T-cell (primary cell): ENCODE results near the gene C10orf90. TPM values are rescaled to one million over a fixed set of nuclear protein-coding genes. Genes with fewer than 3 reads are reported as not detected.

Source experiments
- ATAC-seq, 4 experiments: fragments of 200-7000 bp in 3 of 4; fragments of 150-1000 bp in 1 of 4; cut with Tn5 transposase; replicated peaks in 1 of 4; 1 replicate in 3 of 4; 2 replicates in 1 of 4; pipeline ENCODE4 v1.10.0; 2021; ENCODE audit warnings: moderate library complexity in 3 of 4, mild to moderate bottlenecking in 2 of 4, moderate number of reproducible peaks in 1 of 4
- CTCF ChIA-PET, 2 donors: fragments of 300-600 bp; sonication (Branson Sonifier 250); formaldehyde crosslinking; loops; one replicate each; lab custom pipeline; 2022; ENCODE audit warnings: antibody characterized with exemption in 2 of 2; lab: Charles Lee
- POLR2A ChIA-PET, 2 donors: fragments of 300-600 bp; sonication (Branson Sonifier 250); formaldehyde crosslinking; loops; one replicate each; lab custom pipeline; 2022; ENCODE audit warnings: antibody characterized with exemption in 2 of 2; lab: Charles Lee
- DNase-seq, 35 experiments: peaks; one replicate each; pipeline versions ENCODE4 v3.0.0 to v3.0.0-alpha.2; 2013 to 2023
- H3K27ac ChIP-seq: one replicate; pipeline ENCODE4 v1.5.1; 2013; ENCODE audit warnings: low read length
- H3K27me3 ChIP-seq, 2 experiments: replicated peaks in 1 of 2; 1 replicate in 1 of 2; 2 replicates in 1 of 2; pipeline versions ENCODE4 v1.6.1 to v1.7.0; 2013; ENCODE audit warnings: low read length in 1 of 2, mixed read lengths in 1 of 2; ENCODE audit not compliant: control insufficient read depth in 2 of 2, insufficient read depth in 2 of 2; ENCODE audit errors: extremely low read depth in 1 of 2
- H3K36me3 ChIP-seq, 2 donors: 1 replicate in 1 of 2; 2 replicates in 1 of 2; pipeline versions ENCODE4 v1.6.1 to v1.7.0; 2013; ENCODE audit warnings: low read length in 1 of 2; ENCODE audit not compliant: control insufficient read depth in 2 of 2, insufficient read depth in 1 of 2; ENCODE audit errors: extremely low read depth in 1 of 2
- H3K4me1 ChIP-seq, 2 experiments: 1 replicate in 1 of 2; 2 replicates in 1 of 2; pipeline versions ENCODE4 v1.6.1 to v1.7.0; 2013; ENCODE audit warnings: low read length in 2 of 2, mixed read lengths in 1 of 2; ENCODE audit not compliant: insufficient read depth in 2 of 2, control insufficient read depth in 1 of 2; ENCODE audit errors: extremely low read depth in 1 of 2
- H3K4me3 ChIP-seq, 2 donors: 1 replicate in 1 of 2; 2 replicates in 1 of 2; pipeline versions ENCODE4 v1.5.1 to v1.7.0; 2013; ENCODE audit warnings: mild to moderate bottlenecking in 2 of 2, low read length in 1 of 2, moderate library complexity in 1 of 2; ENCODE audit not compliant: control insufficient read depth in 1 of 2; ENCODE audit errors: extremely low read depth in 1 of 2
- H3K9me3 ChIP-seq: 2 replicates; pipeline ENCODE4 v1.7.0; 2013
- H3K27ac Mint-ChIP-seq, 2 donors: one replicate each; pipeline ENCODE4 v1.8.0; 2020 to 2021; ENCODE audit warnings: mild to moderate bottlenecking in 2 of 2, mixed read lengths in 2 of 2
- H3K27me3 Mint-ChIP-seq, 2 donors: one replicate each; pipeline ENCODE4 v1.8.0; 2021 to 2022; ENCODE audit warnings: mixed read lengths in 2 of 2
- H3K36me3 Mint-ChIP-seq: one replicate; pipeline ENCODE4 v1.8.0; 2021; ENCODE audit warnings: mixed read lengths
- H3K4me1 Mint-ChIP-seq, 3 donors: one replicate each; pipeline ENCODE4 v1.8.0; 2020 to 2022; ENCODE audit warnings: mixed read lengths in 3 of 3, mild to moderate bottlenecking in 1 of 3
- H3K4me3 Mint-ChIP-seq, 3 donors: one replicate each; pipeline ENCODE4 v1.8.0; 2020 to 2022; ENCODE audit warnings: mild to moderate bottlenecking in 3 of 3, mixed read lengths in 3 of 3, moderate library complexity in 3 of 3
- H3K9me3 Mint-ChIP-seq, 3 donors: one replicate each; pipeline ENCODE4 v1.8.0; 2020 to 2022; ENCODE audit warnings: mixed read lengths in 3 of 3
- WGBS: methylation state at CpG from one replicate; pipeline ENCODE4 v1.1.5; 2013; ENCODE audit warnings: missing lambda C conversion rate; ENCODE audit not compliant: insufficient coverage; 5-methylcytosine and 5-hydroxymethylcytosine counted together
- total RNA-seq, 35 experiments: library from RNA in 6 of 35; stranded (reverse) in 6 of 35; fragments of 120-200 nt in 1 of 35; gene quantifications; one replicate each; pipeline versions ENCODE4 v1.2.1 to v1.2.4 and lab custom pipeline; 2013 to 2026

Gene C10orf90
- total RNA-seq, 5 donors from 2014 or later (not counting 1 experiment from before 2014, with no cell fraction given): not detected

DNA sequence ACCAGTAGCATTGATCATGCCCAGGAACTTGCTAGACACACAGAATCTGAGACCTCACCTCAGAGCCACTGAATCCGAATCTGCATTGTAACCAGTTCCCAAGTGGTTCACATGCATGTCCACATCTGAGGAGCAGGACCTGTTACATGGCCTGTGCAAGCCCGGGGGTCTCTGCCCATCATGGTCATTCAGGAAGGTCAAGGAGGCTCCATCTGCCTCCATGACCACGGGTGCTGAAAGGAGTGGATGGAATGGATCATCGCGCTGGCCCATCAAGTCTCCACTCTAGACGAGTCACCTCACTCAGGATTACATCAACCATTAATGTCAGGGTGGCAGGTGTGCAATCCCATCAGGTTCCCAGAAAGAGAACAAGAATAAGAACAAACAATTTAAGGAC is 196.5 kb downstream of the C10orf90 start:
- Histone ChIP-seq H3K4me1 (peaks cover 2 to 8% of the 10 kb centered on the region in 2 experiments), H3K9me3 (no peaks in the 10 kb centered on the region), H3K4me3 (no peak overlapping the region), H3K27me3 (peaks cover 0 to 5% of the 10 kb centered on the region in 2 experiments), H3K36me3 (no peaks in the 10 kb centered on the region), H3K27ac (no peak overlapping the region)
- ChIA-PET CTCF (no interaction called here), POLR2A (no interaction called here)
- H3K27ac Mint-ChIP-seq: no peak overlapping the region
- DNase-seq (no peak), ATAC-seq (no peak)
- peaks cover 10 to 20% (median 20%) of the 10 kb centered on the region in 3 donors for H3K4me1 Mint-ChIP-seq
- no peaks in the 10 kb centered on the region for H3K36me3 Mint-ChIP-seq
- peaks cover 4 to 14% of the 10 kb centered on the region in 2 donors for H3K27me3 Mint-ChIP-seq
- WGBS: 64% methylated on average over 1 of the region's 6 CpGs
- H3K9me3 Mint-ChIP-seq: peaks cover 0 to 6% (median 0%) of the 10 kb centered on the region in 3 donors
- no peak overlapping the region for H3K4me3 Mint-ChIP-seq

DNA sequence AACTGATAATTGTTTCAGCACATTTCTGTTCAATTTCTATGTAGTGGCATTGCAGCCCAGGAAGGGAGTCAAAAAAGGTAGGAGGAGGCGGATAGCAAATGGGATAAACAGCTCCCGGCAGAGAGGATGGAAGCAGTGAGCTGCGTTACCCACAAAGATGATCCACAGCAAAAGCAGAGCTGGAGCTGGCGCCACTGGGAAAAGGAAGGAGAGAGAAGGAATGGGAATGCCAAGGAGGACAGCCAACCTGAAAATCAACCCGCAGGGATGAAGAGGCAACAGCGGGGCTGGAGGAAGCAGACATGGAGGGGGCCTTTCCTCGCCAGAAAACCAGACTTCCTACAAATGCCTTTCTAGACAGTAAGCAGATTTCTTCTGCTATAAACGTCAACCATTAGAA is 199.5 kb downstream of the C10orf90 start:
- DNase-seq (no peak), ATAC-seq (no peak)
- Histone ChIP-seq H3K27me3 (no peaks in the 10 kb centered on the region), H3K4me1 (peaks cover 2 to 16% of the 10 kb centered on the region in 2 experiments), H3K4me3 (no peak overlapping the region), H3K36me3 (no peaks in the 10 kb centered on the region), H3K9me3 (no peaks in the 10 kb centered on the region), H3K27ac (no peak overlapping the region)
- H3K27ac Mint-ChIP-seq: no peak overlapping the region
- H3K9me3 Mint-ChIP-seq: peaks cover 0 to 6% (median 0%) of the 10 kb centered on the region in 3 donors
- ChIA-PET CTCF (no interaction called here), POLR2A (no interaction called here)
- 100% methylated on average over 3 of the region's 8 CpGs for WGBS
- H3K4me1 Mint-ChIP-seq: peaks cover 16 to 27% (median 20%) of the 10 kb centered on the region in 3 donors
- no peaks in the 10 kb centered on the region for H3K36me3 Mint-ChIP-seq
- no peak overlapping the region for H3K4me3 Mint-ChIP-seq
- peaks cover 7 to 10% of the 10 kb centered on the region in 2 donors for H3K27me3 Mint-ChIP-seq

DNA sequence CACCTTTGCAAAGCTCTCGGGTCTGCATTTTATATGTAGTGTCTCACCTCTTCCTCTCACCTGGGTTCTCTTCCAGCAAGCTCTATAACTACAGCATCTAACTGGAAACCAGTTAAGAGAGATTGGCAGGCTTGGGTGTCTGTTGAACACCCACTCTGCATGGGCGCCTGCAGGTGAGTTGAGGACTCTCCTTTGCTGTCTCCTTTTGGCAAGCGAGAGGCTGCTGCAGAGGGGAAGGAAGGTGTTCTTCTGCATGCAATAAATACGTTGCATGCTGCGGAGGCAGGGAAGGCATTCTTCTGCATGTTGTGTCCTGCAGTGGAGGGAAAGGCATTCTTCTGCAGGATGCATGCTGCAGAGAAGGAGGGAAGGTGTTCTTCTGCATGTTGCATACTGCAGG is 200.8 kb downstream of the C10orf90 start:
- WGBS: 64% methylated on average over 3 of the region's 5 CpGs
- Histone ChIP-seq H3K9me3 (no peaks in the 10 kb centered on the region), H3K4me1 (peaks cover 2 to 16% of the 10 kb centered on the region in 2 experiments), H3K36me3 (no peaks in the 10 kb centered on the region), H3K27me3 (no peaks in the 10 kb centered on the region), H3K27ac (no peak overlapping the region), H3K4me3 (no peak overlapping the region)
- CTCF ChIA-PET: no interaction called here
- peaks cover 0 to 6% (median 0%) of the 10 kb centered on the region in 3 donors for H3K9me3 Mint-ChIP-seq
- peak in 1 of 4 experiments; percentile 39 for ATAC-seq
- peaks cover 16 to 27% (median 20%) of the 10 kb centered on the region in 3 donors for H3K4me1 Mint-ChIP-seq
- POLR2A ChIA-PET: no interaction called here
- peak overlapping the region in 1 of 2 donors; percentile 12 for H3K27ac Mint-ChIP-seq
- DNase-seq: no peak
- peaks cover 7 to 10% of the 10 kb centered on the region in 2 donors for H3K27me3 Mint-ChIP-seq
- peak overlapping the region in 1 of 3 donors; percentile 64 for H3K4me3 Mint-ChIP-seq
- no peaks in the 10 kb centered on the region for H3K36me3 Mint-ChIP-seq

DNA sequence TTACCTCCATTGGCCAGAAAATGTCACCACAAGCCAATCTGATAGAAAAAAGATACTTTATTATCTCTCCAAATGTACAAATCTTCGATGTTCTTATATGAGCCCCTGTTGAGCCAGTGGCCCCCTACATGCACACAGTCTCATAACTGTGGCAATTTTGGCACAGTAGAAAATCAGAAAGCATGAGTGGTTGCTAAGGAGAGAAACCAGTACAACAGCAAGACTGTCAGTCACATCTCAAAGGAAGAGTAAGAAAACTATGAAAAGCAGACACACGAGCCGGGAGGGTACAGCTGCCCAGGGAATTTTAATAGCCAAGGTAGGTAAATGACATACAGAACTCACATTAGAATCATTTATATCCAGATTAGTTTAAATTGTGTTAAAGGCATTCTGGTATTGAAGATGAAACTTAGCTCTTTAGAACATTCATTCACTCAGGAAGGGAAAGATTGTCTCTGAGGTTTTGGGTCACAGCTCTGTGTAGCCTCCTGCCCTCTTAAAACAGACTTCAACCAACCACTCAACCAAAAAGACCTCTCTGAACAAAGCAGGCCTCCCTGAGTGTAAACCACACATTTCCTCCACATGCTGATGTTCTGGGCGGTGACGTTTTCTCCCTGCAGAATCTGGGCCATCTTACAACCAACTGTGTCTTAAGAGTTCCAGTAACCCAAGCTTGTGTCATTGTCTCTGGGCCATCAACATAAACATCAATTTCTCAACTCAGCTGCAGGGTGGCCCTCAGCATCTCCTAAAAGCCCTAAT is 201.4 kb downstream of the C10orf90 start:
- peak overlapping the region in 1 of 2 donors; percentile 12 for H3K27ac Mint-ChIP-seq
- Histone ChIP-seq H3K27me3 (no peaks in the 10 kb centered on the region), H3K4me1 (peaks cover 2 to 16% of the 10 kb centered on the region in 2 experiments), H3K4me3 (no peak overlapping the region), H3K9me3 (no peaks in the 10 kb centered on the region), H3K27ac (no peak overlapping the region), H3K36me3 (no peaks in the 10 kb centered on the region)
- peaks cover 16 to 27% (median 20%) of the 10 kb centered on the region in 3 donors for H3K4me1 Mint-ChIP-seq
- H3K4me3 Mint-ChIP-seq: peak overlapping the region in 1 of 3 donors; percentile 64
- H3K9me3 Mint-ChIP-seq: peaks cover 0 to 6% (median 0%) of the 10 kb centered on the region in 3 donors
- H3K27me3 Mint-ChIP-seq: peaks cover 7 to 10% of the 10 kb centered on the region in 2 donors
- H3K36me3 Mint-ChIP-seq: no peaks in the 10 kb centered on the region
- WGBS: 39% methylated on average over 3 of the region's 5 CpGs
- ChIA-PET CTCF (no interaction called here), POLR2A (no interaction called here)
- peak in 16 of 35 experiments; percentile 6 to 50 (median 19) for DNase-seq
- ATAC-seq: peak; percentile 57 to 83 (median 74)

DNA sequence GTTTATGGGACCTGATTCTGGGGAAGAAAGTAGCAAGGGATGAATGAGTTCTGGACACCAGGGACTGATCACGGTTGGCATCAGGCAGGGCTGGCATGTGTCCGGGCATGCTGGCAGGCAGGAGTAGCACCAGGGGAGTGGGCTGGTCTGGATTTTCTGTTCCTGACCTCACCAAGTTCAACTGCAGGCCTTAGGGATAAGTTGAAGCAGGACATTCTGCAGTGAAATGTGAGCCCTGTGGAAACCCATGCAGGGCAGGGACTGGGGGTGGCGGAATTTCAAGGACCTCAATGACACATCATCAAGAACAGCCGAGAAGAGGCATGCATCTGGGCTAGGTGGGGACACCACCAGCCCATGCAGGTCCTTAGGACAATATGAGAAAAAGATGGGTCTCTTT is 202.0 kb downstream of the C10orf90 start:
- Histone ChIP-seq H3K4me1 (peaks cover 2 to 16% of the 10 kb centered on the region in 2 experiments), H3K36me3 (no peaks in the 10 kb centered on the region), H3K27me3 (no peaks in the 10 kb centered on the region), H3K9me3 (no peaks in the 10 kb centered on the region), H3K4me3 (no peak overlapping the region), H3K27ac (no peak overlapping the region)
- peaks cover 7 to 12% of the 10 kb centered on the region in 2 donors for H3K27me3 Mint-ChIP-seq
- ChIA-PET POLR2A (no interaction called here), CTCF (no interaction called here)
- no peak overlapping the region for H3K27ac Mint-ChIP-seq
- DNase-seq (no peak), ATAC-seq (no peak)
- H3K4me3 Mint-ChIP-seq: no peak overlapping the region
- no peaks in the 10 kb centered on the region for H3K36me3 Mint-ChIP-seq
- WGBS: 85% methylated on average over 3 of the region's 4 CpGs
- H3K4me1 Mint-ChIP-seq: peaks cover 16 to 27% (median 20%) of the 10 kb centered on the region in 3 donors
- peaks cover 0 to 6% (median 0%) of the 10 kb centered on the region in 3 donors for H3K9me3 Mint-ChIP-seq

DNA sequence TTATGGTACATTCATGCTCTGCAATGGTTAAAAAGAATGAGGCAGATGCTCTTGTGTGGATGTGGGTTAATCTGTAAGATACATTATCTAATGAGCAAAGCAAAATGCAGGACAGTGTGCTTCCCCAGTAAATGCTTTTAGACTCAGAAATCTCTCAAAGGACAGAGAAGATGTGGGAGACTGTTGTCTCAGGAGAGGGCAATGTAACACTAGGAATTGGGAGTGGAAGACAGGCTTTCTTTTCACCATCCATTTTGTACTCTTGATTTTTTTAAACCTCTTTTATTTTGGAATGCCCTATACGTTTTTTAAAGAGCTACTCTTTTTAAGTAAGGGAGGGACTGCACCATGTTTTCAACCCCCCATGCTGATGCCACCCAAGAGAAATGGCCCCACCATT is 204.7 kb downstream of the C10orf90 start:
- H3K4me3 ChIP-seq: no peak overlapping the region
- Mint-ChIP-seq H3K4me3 (no peak overlapping the region), H3K27ac (no peak overlapping the region), H3K4me1 (peaks cover 16 to 22% (median 17%) of the 10 kb centered on the region in 3 donors), H3K36me3 (no peaks in the 10 kb centered on the region), H3K9me3 (peaks cover 0 to 6% (median 5%) of the 10 kb centered on the region in 3 donors), H3K27me3 (peaks cover 6 to 11% of the 10 kb centered on the region in 2 donors)
- H3K4me1 ChIP-seq: peaks cover 2 to 16% of the 10 kb centered on the region in 2 experiments
- no peaks in the 10 kb centered on the region for H3K9me3 ChIP-seq
- no peaks in the 10 kb centered on the region for H3K36me3 ChIP-seq
- ChIA-PET POLR2A (no interaction called here), CTCF (no interaction called here)
- H3K27ac ChIP-seq: no peak overlapping the region
- ATAC-seq: no peak
- no CpG with 5 or more reads among the region's 1 CpG for WGBS
- peaks cover 0 to 3% of the 10 kb centered on the region in 2 experiments for H3K27me3 ChIP-seq
- no peak for DNase-seq
